ENCODE measurements around the gene MPRIP.

GRCh38 chr17:17165666-17166308, 123.5 kb downstream of the MPRIP start:
- TF ChIP-seq, protein P1, sequence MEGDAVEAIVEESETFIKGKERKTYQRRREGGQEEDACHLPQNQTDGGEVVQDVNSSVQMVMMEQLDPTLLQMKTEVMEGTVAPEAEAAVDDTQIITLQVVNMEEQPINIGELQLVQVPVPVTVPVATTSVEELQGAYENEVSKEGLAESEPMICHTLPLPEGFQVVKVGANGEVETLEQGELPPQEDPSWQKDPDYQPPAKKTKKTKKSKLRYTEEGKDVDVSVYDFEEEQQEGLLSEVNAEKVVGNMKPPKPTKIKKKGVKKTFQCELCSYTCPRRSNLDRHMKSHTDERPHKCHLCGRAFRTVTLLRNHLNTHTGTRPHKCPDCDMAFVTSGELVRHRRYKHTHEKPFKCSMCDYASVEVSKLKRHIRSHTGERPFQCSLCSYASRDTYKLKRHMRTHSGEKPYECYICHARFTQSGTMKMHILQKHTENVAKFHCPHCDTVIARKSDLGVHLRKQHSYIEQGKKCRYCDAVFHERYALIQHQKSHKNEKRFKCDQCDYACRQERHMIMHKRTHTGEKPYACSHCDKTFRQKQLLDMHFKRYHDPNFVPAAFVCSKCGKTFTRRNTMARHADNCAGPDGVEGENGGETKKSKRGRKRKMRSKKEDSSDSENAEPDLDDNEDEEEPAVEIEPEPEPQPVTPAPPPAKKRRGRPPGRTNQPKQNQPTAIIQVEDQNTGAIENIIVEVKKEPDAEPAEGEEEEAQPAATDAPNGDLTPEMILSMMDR (IDR thresholded peaks at IDR 0.05) = no peak
- TF ChIP-seq POLR2A (IDR thresholded peaks at IDR 0.05) (no peak), POLR2AphosphoS5 (IDR thresholded peaks at IDR 0.05) (no peak)
